Stomach (tissue), 9 donors: ENCODE results near the gene SRL. TPM values are rescaled to one million over a fixed set of nuclear protein-coding genes. Genes with fewer than 3 reads are reported as not detected.

Source experiments
- DNase-seq, 2 donors: peaks; one replicate each; pipeline versions ENCODE4 v3.0.0 to v3.0.0-alpha.2; 2013 to 2019
- H3K27ac ChIP-seq, 5 donors: fragments of 200-600 bp in 4 of 5; sonication (generic) in 4 of 5; one replicate each; pipeline ENCODE4 v1.5.1; 2013 to 2019; ENCODE audit warnings: mild to moderate bottlenecking in 1 of 5, moderate library complexity in 1 of 5
- H3K27me3 ChIP-seq, 3 donors: fragments of 200-600 bp; sonication (generic); one replicate each; pipeline ENCODE4 v1.5.1; 2017 to 2019; ENCODE audit warnings: mixed run types in 1 of 3
- H3K36me3 ChIP-seq, 4 donors: fragments of 200-600 bp; sonication (generic); 1 replicate in 3 of 4; 2 replicates in 1 of 4; pipeline ENCODE4 v1.5.1; 2016 to 2019
- H3K4me1 ChIP-seq, 4 donors: fragments of 200-600 bp; sonication (generic); one replicate each; pipeline ENCODE4 v1.5.1; 2016 to 2019
- H3K4me3 ChIP-seq, 4 donors: fragments of 200-600 bp; sonication (generic) in 3 of 4; one replicate each; pipeline ENCODE4 v1.5.1; 2016 to 2019; ENCODE audit warnings: mild to moderate bottlenecking in 1 of 4
- H3K9me3 ChIP-seq, 4 donors: fragments of 200-600 bp; sonication (generic); one replicate each; pipeline ENCODE4 v1.5.1; 2016 to 2019
- CTCF ChIP-seq, 7 experiments: fragments of 450-650 bp in 4 of 7; fragments of 200-600 bp in 3 of 7; sonication (generic) in 3 of 7; IDR thresholded peaks; one replicate each; pipeline ENCODE4 v1.5.1; 2016 to 2019; ENCODE audit warnings: antibody characterized with exemption in 7 of 7, control low read depth in 2 of 7, mild to moderate bottlenecking in 1 of 7
- EP300 ChIP-seq: sonication (generic); formaldehyde crosslinking; IDR thresholded peaks from one replicate; pipeline ENCODE4 v1.6.1; 2017; ENCODE audit warnings: antibody characterized with exemption
- POLR2A ChIP-seq, 4 donors: fragments of 450-650 bp; IDR thresholded peaks; one replicate each; pipeline ENCODE4 v1.6.1; 2016; ENCODE audit warnings: antibody characterized with exemption in 4 of 4, control low read depth in 2 of 4, mild to moderate bottlenecking in 1 of 4, moderate library complexity in 1 of 4
- POLR2AphosphoS5 ChIP-seq, 3 donors: sonication (generic); formaldehyde crosslinking; IDR thresholded peaks; one replicate each; pipeline ENCODE4 v1.6.1; 2016; ENCODE audit warnings: antibody characterized with exemption in 3 of 3
- WGBS, 5 donors: extraction: QIAGEN DNeasy Blood & Tissue Kit in 3 of 5; methylation state at CpG; one replicate each; pipeline versions ENCODE4 v1.1.5 to v1.1.7; 2013 to 2018; 5-methylcytosine and 5-hydroxymethylcytosine counted together
- intact Hi-C: fragments of 100-400 bp; cut with DNase I; formaldehyde crosslinking; loops from one replicate; pipeline ENCODE4 v1.15.1; 2023; ENCODE audit warnings: low total_unique reads
- polyA plus RNA-seq, 3 donors: library from polyadenylated mRNA; stranded (reverse); fragments of 200-250 nt; gene quantifications; one replicate each; pipeline ENCODE4 v1.2.3, GENCODE V29; 2013
- total RNA-seq, 5 donors: library from RNA; depleted of rRNA; stranded (reverse); fragments of >200 nt; gene quantifications; one replicate each; pipeline versions ENCODE4 v1.1.0 to v1.2.3, GENCODE V29; 2014 to 2016
- donor health status: healthy with polysubstance abuse.
- donor health status: Bipolar disorder and iron deficiency.
- donor health status: healthy.

Gene SRL
- total and polyA plus RNA-seq, 8 donors, result 0.31 to 1.5 (median 0.65) TPM; not detected in 4

- H3K36me3 ChIP-seq, result no peaks in the 10 kb centered on the region
- H3K27ac ChIP-seq, result no peak overlapping the region
- H3K9me3 ChIP-seq, result no peaks in the 10 kb centered on the region
- H3K4me1 ChIP-seq, result peaks cover 0 to 7% (median 0%) of the 10 kb centered on the region in 4 donors
- H3K27me3 ChIP-seq, result no peaks in the 10 kb centered on the region
- 45 to 70% (median 58%) methylated on average over 10 of the region's 10 CpGs for WGBS, 5 donors
- intact Hi-C loops, result no loop called here
- TF ChIP-seq CTCF (IDR thresholded peaks at IDR 0.05) (no peak), EP300 (no peak), POLR2AphosphoS5 (IDR thresholded peaks at IDR 0.05) (peak in 2 of 3 donors; percentile 39 to 60), POLR2A (IDR thresholded peaks at IDR 0.05) (no peak)
- no peak overlapping the region for H3K4me3 ChIP-seq
- DNase-seq, result peak; percentile 62 to 64
Observed at GRCh38 chr16:4244254-4245076, 2.6 kb upstream of the SRL start.

GRCh38 chr16:4241258-4241927 lies 487 bp downstream of the SRL start:
- WGBS, 5 donors, result 75 to 85% (median 76%) methylated on average over 17 of the region's 17 CpGs
- Histone ChIP-seq H3K36me3 (no peaks in the 10 kb centered on the region), H3K27ac (no peak overlapping the region), H3K9me3 (no peaks in the 10 kb centered on the region), H3K4me3 (no peak overlapping the region), H3K4me1 (peaks cover 0 to 7% (median 5%) of the 10 kb centered on the region in 4 donors), H3K27me3 (no peaks in the 10 kb centered on the region)
- no peak for TF ChIP-seq CTCF (IDR thresholded peaks at IDR 0.05)
- no peak for TF ChIP-seq POLR2A (IDR thresholded peaks at IDR 0.05)
- TF ChIP-seq EP300, result no peak
- TF ChIP-seq POLR2AphosphoS5 (IDR thresholded peaks at IDR 0.05), result no peak
- peak in 1 of 2 donors; percentile 12 for DNase-seq
- intact Hi-C loops, result no loop called here

GRCh38 chr16:4240624-4241023 lies 1.3 kb downstream of the SRL start:
- Histone ChIP-seq H3K27me3 (no peaks in the 10 kb centered on the region), H3K4me1 (peaks cover 0 to 7% (median 5%) of the 10 kb centered on the region in 4 donors), H3K36me3 (no peaks in the 10 kb centered on the region), H3K4me3 (no peak overlapping the region), H3K9me3 (no peaks in the 10 kb centered on the region), H3K27ac (no peak overlapping the region)
- 74 to 87% (median 86%) methylated on average over 4 to 12 of the region's 12 CpGs for WGBS, 5 donors
- TF ChIP-seq POLR2AphosphoS5 (IDR thresholded peaks at IDR 0.05) (no peak), POLR2A (IDR thresholded peaks at IDR 0.05) (no peak), EP300 (no peak), CTCF (IDR thresholded peaks at IDR 0.05) (no peak)
- intact Hi-C loops, result no loop called here
- DNase-seq, result peak in 1 of 2 donors; percentile 47

- TF ChIP-seq POLR2A (IDR thresholded peaks at IDR 0.05), result no peak
- TF ChIP-seq EP300, result no peak
- no peak for TF ChIP-seq POLR2AphosphoS5 (IDR thresholded peaks at IDR 0.05)
- TF ChIP-seq CTCF (IDR thresholded peaks at IDR 0.05), result no peak
- peak in 1 of 2 donors; percentile 27 for DNase-seq
- intact Hi-C loops, result no loop called here
- Histone ChIP-seq H3K27me3 (no peaks in the 10 kb centered on the region), H3K36me3 (no peaks in the 10 kb centered on the region), H3K4me1 (peaks cover 0 to 6% (median 3%) of the 10 kb centered on the region in 4 donors), H3K4me3 (peak overlapping the region; percentile 3 to 26 (median 18)), H3K9me3 (no peaks in the 10 kb centered on the region), H3K27ac (no peak overlapping the region)
- 79 to 97% (median 83%) methylated on average over 16 to 19 of the region's 19 CpGs for WGBS, 5 donors
Observed at GRCh38 chr16:4239682-4240175, 2.2 kb downstream of the SRL start.
